GM19023 (cell line): Measurements from ENCODE around the gene ADARB2.

Source experiments
- ATAC-seq: cut with Tn5 transposase; IDR thresholded peaks from one replicate; pipeline ENCODE4 v1.9.1; 2021; ENCODE audit warnings: mild to moderate bottlenecking, moderate library complexity; ENCODE audit not compliant: unreplicated experiment

The ADARB2 gene

DNA sequence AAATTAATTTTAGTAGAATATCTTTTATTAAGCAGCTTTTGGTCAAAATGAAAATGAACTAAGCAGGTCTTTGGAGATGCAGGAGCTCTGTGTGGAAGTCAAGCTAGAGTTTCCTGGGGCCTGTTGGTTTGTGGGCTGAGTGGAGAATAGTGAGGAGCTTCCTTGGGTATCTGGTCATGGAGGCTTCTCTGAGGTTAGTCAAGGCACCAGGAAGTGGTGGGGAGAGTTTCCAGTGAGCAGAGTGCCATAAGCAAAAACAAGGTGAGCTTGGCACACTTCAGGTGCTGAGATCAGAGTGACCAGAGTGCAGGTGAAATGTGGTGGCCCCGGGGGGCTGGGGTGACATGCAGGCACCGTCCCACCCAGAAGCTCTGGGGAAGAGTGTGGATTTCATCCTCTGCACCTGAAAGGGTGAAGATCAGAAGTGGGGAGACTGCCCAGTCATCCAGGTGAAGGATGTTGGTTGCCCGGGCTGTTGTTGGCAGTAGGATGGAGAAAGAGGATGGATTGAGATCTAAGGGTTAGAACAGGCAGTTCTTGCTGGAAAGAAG, 603.8 kb downstream of the ADARB2 start:
- no peak for ATAC-seq

GRCh38 chr10:1132584-1132983, 604.7 kb downstream of the ADARB2 start:
- ATAC-seq = no peak

GRCh38 chr10:1130995-1131790, 606.1 kb downstream of the ADARB2 start:
- no peak for ATAC-seq

DNA sequence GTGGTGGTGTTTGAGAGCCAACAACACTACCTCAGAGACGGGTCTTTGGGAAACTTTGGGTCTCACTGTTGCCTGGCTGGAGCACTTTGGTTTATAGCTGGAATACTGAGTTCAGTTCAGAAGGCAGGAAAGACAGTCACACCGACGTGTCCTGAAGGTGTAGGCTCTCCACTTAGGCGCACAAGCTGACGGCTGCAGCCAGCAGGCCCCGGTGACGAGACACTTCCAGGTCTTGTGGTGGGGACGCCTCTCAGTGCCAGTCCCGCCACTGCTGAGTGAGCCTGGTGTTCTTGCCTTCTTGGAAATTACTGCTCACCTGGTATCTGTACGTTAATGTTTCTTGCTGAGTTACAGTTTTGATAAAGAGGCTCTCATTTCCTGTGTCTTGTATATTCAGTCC, 607.1 kb downstream of the ADARB2 start:
- ATAC-seq = no peak

DNA sequence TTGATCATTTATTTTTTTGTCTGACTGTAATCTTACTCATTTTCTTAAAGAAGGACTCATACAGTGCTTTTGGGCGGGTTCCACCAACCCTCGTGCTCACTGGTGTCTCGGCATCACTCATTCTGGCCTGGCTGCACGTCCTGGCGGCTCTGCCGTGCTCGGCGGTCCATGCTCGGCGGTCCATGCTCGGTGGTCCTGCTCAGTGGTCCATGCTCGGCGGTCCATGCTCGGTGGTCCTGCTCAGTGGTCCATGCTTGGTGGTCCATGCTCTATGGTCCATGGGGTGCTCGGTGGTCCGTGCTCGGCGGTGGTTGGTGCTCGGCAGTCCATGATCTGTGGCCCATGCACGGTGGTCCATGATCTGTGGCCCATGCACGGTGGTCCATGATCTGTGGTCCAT, 608.7 kb downstream of the ADARB2 start:
- ATAC-seq = no peak

- ATAC-seq = no peak
These were observed 609.2 kb downstream of the ADARB2 start for GRCh38 chr10:1128115-1128514.

GRCh38 chr10:1127629-1128028, 609.7 kb downstream of the ADARB2 start:
- ATAC-seq = no peak
